Neural progenitor cell (in vitro differentiated cells): Measurements from ENCODE around the gene NAP1L4.

ENCODE experiments used
- EZH2 ChIP-seq: fragments of 200-600 bp; sonication (generic); IDR thresholded peaks from 2 replicates; pipeline ENCODE4 v1.6.1; 2017; ENCODE audit warnings: antibody characterized with exemption, mild to moderate bottlenecking, moderate library complexity
- EZH2phosphoT487 ChIP-seq: fragments of 200-600 bp; sonication (generic); IDR thresholded peaks from 2 replicates; pipeline ENCODE4 v1.6.1; 2017; ENCODE audit warnings: antibody characterized with exemption
- TF ChIP-seq, protein P1 (sequence below): fragments of 200-600 bp; sonication (generic); IDR thresholded peaks from 2 replicates; pipeline ENCODE4 v1.5.1; 2017; ENCODE audit warnings: antibody characterized with exemption, mild to moderate bottlenecking

- TF ChIP-seq, protein P1, sequence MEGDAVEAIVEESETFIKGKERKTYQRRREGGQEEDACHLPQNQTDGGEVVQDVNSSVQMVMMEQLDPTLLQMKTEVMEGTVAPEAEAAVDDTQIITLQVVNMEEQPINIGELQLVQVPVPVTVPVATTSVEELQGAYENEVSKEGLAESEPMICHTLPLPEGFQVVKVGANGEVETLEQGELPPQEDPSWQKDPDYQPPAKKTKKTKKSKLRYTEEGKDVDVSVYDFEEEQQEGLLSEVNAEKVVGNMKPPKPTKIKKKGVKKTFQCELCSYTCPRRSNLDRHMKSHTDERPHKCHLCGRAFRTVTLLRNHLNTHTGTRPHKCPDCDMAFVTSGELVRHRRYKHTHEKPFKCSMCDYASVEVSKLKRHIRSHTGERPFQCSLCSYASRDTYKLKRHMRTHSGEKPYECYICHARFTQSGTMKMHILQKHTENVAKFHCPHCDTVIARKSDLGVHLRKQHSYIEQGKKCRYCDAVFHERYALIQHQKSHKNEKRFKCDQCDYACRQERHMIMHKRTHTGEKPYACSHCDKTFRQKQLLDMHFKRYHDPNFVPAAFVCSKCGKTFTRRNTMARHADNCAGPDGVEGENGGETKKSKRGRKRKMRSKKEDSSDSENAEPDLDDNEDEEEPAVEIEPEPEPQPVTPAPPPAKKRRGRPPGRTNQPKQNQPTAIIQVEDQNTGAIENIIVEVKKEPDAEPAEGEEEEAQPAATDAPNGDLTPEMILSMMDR, result no peak
- TF ChIP-seq EZH2 (no peak), EZH2phosphoT487 (no peak)
These were observed 8.2 kb upstream of the NAP1L4 start for GRCh38 chr11:3000032-3000961.
